ENCODE measurements around the gene BRAF. TPM values are rescaled to one million over a fixed set of nuclear protein-coding genes. Genes with fewer than 3 reads are reported as not detected.

Gene BRAF
- total and polyA plus RNA-seq, 2 of the 8 experiments (the other 6 are each of a cell fraction or from before 2014, with no cell fraction given), result 11.4 to 32.6 TPM

DNA sequence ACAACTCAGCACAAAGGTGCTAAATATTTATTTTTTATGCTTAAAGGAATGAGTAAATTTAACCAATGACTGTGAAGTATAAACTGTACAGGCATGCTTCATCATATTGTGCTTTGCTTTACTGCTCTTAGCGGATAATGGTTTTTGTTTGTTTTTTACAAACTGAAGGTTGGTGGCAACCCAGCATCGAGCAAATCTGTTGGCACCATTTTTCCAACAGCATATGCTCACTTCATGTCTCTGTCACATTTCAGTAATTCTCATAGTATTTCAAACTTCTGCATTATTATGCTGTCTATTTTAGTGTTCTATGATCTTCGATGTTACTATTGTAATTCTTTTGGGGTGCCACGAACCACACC, 22.8 kb downstream of the BRAF start:
- Histone ChIP-seq H3K27me3 (replicated peaks in 1 of 4; ENCODE audit: control insufficient read depth in 3 of 4, extremely low read depth in 1 of 4, insufficient read depth in 3 of 4, low read length in 3 of 4) (no peaks in the 10 kb centered on the region), H4K5ac (ENCODE audit: insufficient read length, low read depth, low read length) (no peak overlapping the region), H3K36me3 (ENCODE audit: control insufficient read depth in 2 of 4, insufficient read depth in 4 of 4, low read length in 3 of 4) (peaks cover 0 to 4% (median 0%) of the 10 kb centered on the region in 4 experiments; a peak in 1 of 8 replicates), H3K27ac (ENCODE audit: low read depth, low read length) (no peak overlapping the region), H2BK5ac (ENCODE audit: low read depth, low read length) (no peak overlapping the region), H2AFZ (ENCODE audit: low read length) (no peak overlapping the region), H4K20me1 (replicated peaks in 1 of 2; ENCODE audit: control insufficient read depth in 1 of 2, insufficient read depth in 2 of 2, low read length in 2 of 2) (peaks cover 2 to 6% of the 10 kb centered on the region in 2 experiments), H2BK12ac (ENCODE audit: low read depth, low read length) (no peak overlapping the region), H3K79me2 (ENCODE audit: control insufficient read depth in 1 of 2, insufficient read depth in 2 of 2, low read length in 2 of 2) (peaks cover 0 to 87% of the 10 kb centered on the region in 2 experiments; a peak in 3 of 4 replicates), H2BK120ac (replicated peaks; ENCODE audit: low read depth, low read length) (no peak overlapping the region), H3K79me1 (ENCODE audit: low read depth, low read length) (peaks cover 6% of the 10 kb centered on the region; the same call in 1 of the 2 replicates), H3K14ac (ENCODE audit: insufficient read length) (no peak overlapping the region), H2BK15ac (ENCODE audit: low read length) (no peak overlapping the region), H3K56ac (replicated peaks; ENCODE audit: insufficient read length, low read depth, low read length) (no peak overlapping the region), H3K23me2 (ENCODE audit: low read depth, low read length) (no peaks in the 10 kb centered on the region), H4K8ac (ENCODE audit: extremely low read depth, insufficient read depth, low read length) (no peak overlapping the region), H3K4me3 (ENCODE audit: extremely low read depth in 1 of 4, insufficient read depth in 2 of 4, low read depth in 3 of 4, low read length in 4 of 4) (no peak overlapping the region), H3K4me2 (ENCODE audit: insufficient read depth in 1 of 2, low read depth in 2 of 2, low read length in 2 of 2) (no peak overlapping the region), H3K9me3 (ENCODE audit: insufficient read depth in 2 of 2, low read depth in 1 of 2, low read length in 1 of 2) (peaks cover 0 to 6% of the 10 kb centered on the region in 2 experiments; a peak in 2 of 4 replicates), H3K9ac (replicated peaks in 1 of 4; ENCODE audit: extremely low read depth in 1 of 4, low read depth in 3 of 4, low read length in 3 of 4) (no peak overlapping the region), H2AK5ac (ENCODE audit: low read depth, low read length) (no peak overlapping the region), H4K91ac (replicated peaks; ENCODE audit: insufficient read length, low read length) (no peak overlapping the region), H3K4ac (replicated peaks; ENCODE audit: insufficient read length, low read depth, low read length) (no peak overlapping the region), H2BK20ac (ENCODE audit: low read length) (no peak overlapping the region), H3K23ac (ENCODE audit: insufficient read length) (no peak overlapping the region), H3K4me1 (replicated peaks in 1 of 4; ENCODE audit: control insufficient read depth in 3 of 4, insufficient read depth in 4 of 4, low read length in 3 of 4) (peaks cover 0 to 7% (median 2%) of the 10 kb centered on the region in 4 experiments; a peak in 2 of 7 replicates), H3K18ac (ENCODE audit: extremely low read depth, low read length) (no peak overlapping the region)
- DNase-seq (ENCODE audit: low read depth in 1 of 2, low spot score in 2 of 2) (no peak), FAIRE-seq (no peak)
- ChIA-PET POLR2A (ENCODE audit: partially characterized antibody) (no interaction called here), CTCF (ENCODE audit: partially characterized antibody) (interaction anchor here (1.2 kb wide), 1 partner anchor 90 kb away, joined by 4 read pairs; no protein-coding TSS in a partner anchor)
- 89% methylated on average over 4 of the region's 4 CpGs; no CpG with 5 or more reads in 1 of the 2 experiments for WGBS, 2 experiments (ENCODE audit: extremely low coverage in 1 of 2, insufficient coverage in 1 of 2, insufficient read length in 1 of 2, insufficient replicate concordance in 2 of 2, low coverage in 1 of 2, low lambda C conversion rate in 2 of 2, missing lambda C conversion rate in 1 of 2)
